Stimulated activated naive CD8-positive, alpha-beta T cell treated with anti-CD3 and anti-CD28 coated beads, Interleukin-15, Interleukin-2, amounts not matched to agents 100 ng/mL and 50 ng/mL, for 24 hours (primary cell): ENCODE measurements around the gene TMX1.
A peak's percentile ranks its signal among the peaks of the same experiment; 100 is the strongest.

ENCODE experiments used
- H3K27ac Mint-ChIP-seq: one replicate; pipeline ENCODE4 v1.8.0; 2021; ENCODE audit warnings: mild to moderate bottlenecking, mixed read lengths
- H3K27me3 Mint-ChIP-seq: one replicate; pipeline ENCODE4 v1.8.0; 2021; ENCODE audit warnings: mixed read lengths
- H3K36me3 Mint-ChIP-seq: one replicate; pipeline ENCODE4 v1.8.0; 2021; ENCODE audit warnings: low read depth, mixed read lengths
- H3K4me1 Mint-ChIP-seq: one replicate; pipeline ENCODE4 v1.8.0; 2021; ENCODE audit warnings: low read depth, mixed read lengths
- H3K4me3 Mint-ChIP-seq: one replicate; pipeline ENCODE4 v1.8.0; 2021; ENCODE audit warnings: mild to moderate bottlenecking, mixed read lengths
- H3K9me3 Mint-ChIP-seq: one replicate; pipeline ENCODE4 v1.8.0; 2021; ENCODE audit warnings: mixed read lengths

The TMX1 gene

DNA sequence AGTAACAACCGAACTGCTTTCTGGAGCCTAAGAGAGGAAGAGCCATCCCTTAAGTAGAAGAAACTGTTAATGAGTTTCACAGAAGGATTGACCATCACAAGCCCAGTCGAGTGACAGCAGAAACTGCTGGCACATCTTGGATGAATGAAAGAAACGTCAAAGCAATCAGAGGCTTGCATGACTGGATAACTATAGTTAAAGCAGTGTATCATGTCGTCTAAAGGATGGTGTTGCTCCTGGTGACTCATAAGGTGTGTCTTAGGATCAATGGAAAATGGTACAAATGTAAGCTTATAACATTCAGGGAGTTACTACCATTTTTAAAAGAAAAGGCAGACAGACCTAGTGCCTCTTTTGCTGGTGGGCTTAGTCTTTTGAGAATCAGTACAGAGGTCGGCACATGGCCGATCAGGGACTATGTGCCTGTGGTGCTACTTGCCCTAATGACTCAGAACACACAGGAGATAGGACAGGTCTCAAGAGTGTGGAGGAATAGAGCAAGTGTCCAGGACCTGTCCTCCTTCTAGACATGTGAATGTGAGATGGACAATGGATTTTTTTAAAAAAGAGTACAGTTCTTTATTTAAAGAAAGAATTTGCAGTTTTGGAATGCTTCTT, 55.7 kb downstream of the TMX1 start:
- no peak overlapping the region for H3K4me3 Mint-ChIP-seq
- H3K4me1 Mint-ChIP-seq, result peaks cover 11% of the 10 kb centered on the region
- no peak overlapping the region for H3K27ac Mint-ChIP-seq
- no peaks in the 10 kb centered on the region for H3K36me3 Mint-ChIP-seq
- H3K9me3 Mint-ChIP-seq, result no peaks in the 10 kb centered on the region
- H3K27me3 Mint-ChIP-seq, result peaks cover 5% of the 10 kb centered on the region

- H3K9me3 Mint-ChIP-seq, result no peaks in the 10 kb centered on the region
- H3K36me3 Mint-ChIP-seq, result no peaks in the 10 kb centered on the region
- no peak overlapping the region for H3K27ac Mint-ChIP-seq
- H3K4me1 Mint-ChIP-seq, result peaks cover 11% of the 10 kb centered on the region
- H3K27me3 Mint-ChIP-seq, result peaks cover 5% of the 10 kb centered on the region
- H3K4me3 Mint-ChIP-seq, result no peak overlapping the region
These were observed 57.0 kb downstream of the TMX1 start for GRCh38 chr14:51297066-51297465.

DNA sequence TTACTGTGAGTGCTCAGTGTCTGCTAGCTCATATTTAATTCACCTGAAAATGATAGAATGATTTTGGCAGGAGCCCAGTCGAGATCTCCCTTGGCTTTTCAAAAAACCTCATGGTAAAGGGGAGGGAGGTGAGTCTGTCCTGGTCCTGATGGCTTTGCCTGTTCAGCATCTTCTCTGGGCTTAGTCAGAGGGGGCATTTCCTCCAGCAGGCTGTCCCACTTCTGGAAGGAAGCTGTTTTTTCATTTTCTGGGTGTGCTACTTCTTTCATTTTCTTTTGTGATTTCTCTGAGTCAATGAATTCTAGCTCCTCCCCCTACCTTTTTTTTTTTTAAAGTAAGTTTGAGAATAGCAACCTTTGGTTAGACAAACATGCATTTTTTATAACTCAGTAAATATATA, 58.8 kb downstream of the TMX1 start:
- Mint-ChIP-seq H3K4me3 (no peak overlapping the region), H3K27ac (no peak overlapping the region), H3K9me3 (no peaks in the 10 kb centered on the region), H3K36me3 (no peaks in the 10 kb centered on the region), H3K4me1 (peaks cover 11% of the 10 kb centered on the region), H3K27me3 (peaks cover 5% of the 10 kb centered on the region)

DNA sequence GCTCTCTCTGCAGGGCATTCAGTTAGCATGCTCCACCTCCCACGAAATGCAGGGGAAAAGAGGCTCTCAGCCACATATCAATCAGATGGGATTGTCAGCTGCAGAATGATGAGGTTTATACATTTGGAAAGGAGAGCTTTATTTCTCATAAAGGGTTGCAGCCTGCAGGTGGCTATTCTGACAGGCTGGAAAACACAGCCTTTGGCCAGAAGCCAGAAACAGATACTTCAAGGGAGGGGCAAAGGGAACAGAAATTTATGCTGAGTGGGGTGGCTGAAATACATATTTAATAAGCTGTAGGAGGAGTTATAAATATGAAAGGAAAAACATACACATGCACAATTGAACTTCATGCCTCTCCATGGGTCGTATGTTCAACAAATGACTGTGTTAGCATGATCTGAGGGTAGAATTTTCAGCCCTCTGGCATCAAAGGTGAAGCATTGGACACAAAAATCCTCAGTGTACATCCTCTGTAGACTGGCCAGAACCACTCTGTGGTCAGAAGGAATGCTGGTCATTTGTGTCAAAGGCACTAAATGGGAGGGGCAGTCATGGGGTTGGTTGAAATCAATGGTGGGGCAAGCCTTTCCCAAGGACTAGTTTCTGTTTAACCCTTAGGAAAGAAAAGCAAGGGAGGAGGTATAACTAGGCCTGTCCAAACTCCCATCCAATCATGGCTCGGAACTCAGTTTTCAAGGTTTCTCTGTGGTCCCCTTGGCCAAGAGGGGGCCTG, 62.4 kb downstream of the TMX1 start:
- peaks cover 4% of the 10 kb centered on the region for H3K27me3 Mint-ChIP-seq
- no peaks in the 10 kb centered on the region for H3K9me3 Mint-ChIP-seq
- H3K36me3 Mint-ChIP-seq, result no peaks in the 10 kb centered on the region
- H3K4me1 Mint-ChIP-seq, result peaks cover 27% of the 10 kb centered on the region
- H3K4me3 Mint-ChIP-seq, result no peak overlapping the region
- no peak overlapping the region for H3K27ac Mint-ChIP-seq

- no peak overlapping the region for H3K4me3 Mint-ChIP-seq
- H3K27ac Mint-ChIP-seq, result peak overlapping the region; percentile 47
- H3K4me1 Mint-ChIP-seq, result peaks cover 15% of the 10 kb centered on the region
- no peaks in the 10 kb centered on the region for H3K9me3 Mint-ChIP-seq
- peaks cover 4% of the 10 kb centered on the region for H3K27me3 Mint-ChIP-seq
- no peaks in the 10 kb centered on the region for H3K36me3 Mint-ChIP-seq
These were observed 64.4 kb downstream of the TMX1 start for GRCh38 chr14:51304438-51304837.

- Mint-ChIP-seq H3K27ac (peak overlapping the region; percentile 58), H3K4me3 (no peak overlapping the region), H3K4me1 (peaks cover 15% of the 10 kb centered on the region), H3K27me3 (peaks cover 7% of the 10 kb centered on the region), H3K9me3 (no peaks in the 10 kb centered on the region), H3K36me3 (no peaks in the 10 kb centered on the region)
These were observed 64.9 kb downstream of the TMX1 start for GRCh38 chr14:51304941-51305340.

- no peak overlapping the region for H3K4me3 Mint-ChIP-seq
- peaks cover 15% of the 10 kb centered on the region for H3K27me3 Mint-ChIP-seq
- H3K9me3 Mint-ChIP-seq, result no peaks in the 10 kb centered on the region
- peaks cover 15% of the 10 kb centered on the region for H3K4me1 Mint-ChIP-seq
- H3K36me3 Mint-ChIP-seq, result no peaks in the 10 kb centered on the region
- H3K27ac Mint-ChIP-seq, result no peak overlapping the region
These were observed 65.7 kb downstream of the TMX1 start for GRCh38 chr14:51305751-51306150.
